ENCODE data around the gene STN1. TPM values are rescaled to one million over a fixed set of nuclear protein-coding genes. Genes with fewer than 3 reads are reported as not detected.

STN1 gene
- total RNA-seq, 1 donor from 2014 or later: 30.1 TPM

GRCh38 chr10:103931603-103932002, 13.6 kb upstream of the STN1 start:
- intact Hi-C loops (cut with DNase I): no loop called here
- no peak for ATAC-seq

GRCh38 chr10:103930881-103931280, 12.9 kb upstream of the STN1 start:
- DNase-seq (ENCODE audit: missing footprints) (no peak), ATAC-seq (no peak)
- intact Hi-C loops (cut with DNase I): no loop called here

More at GRCh38 chr10:103931603-103932002, 13.6 kb upstream of the STN1 start:
- DNase-seq (ENCODE audit: missing footprints): no peak

GRCh38 chr10:103930449-103930848, 12.5 kb upstream of the STN1 start:
- intact Hi-C loops (cut with DNase I): no loop called here
- ATAC-seq (no peak), DNase-seq (ENCODE audit: missing footprints) (no peak)

GRCh38 chr10:103929381-103929921, 11.5 kb upstream of the STN1 start:
- ATAC-seq (no peak), DNase-seq (ENCODE audit: missing footprints) (no peak)
- intact Hi-C loops (cut with DNase I): no loop called here

GRCh38 chr10:103928784-103929183, 10.8 kb upstream of the STN1 start:
- DNase-seq (ENCODE audit: missing footprints): no peak
- intact Hi-C loops (cut with DNase I): no loop called here
- ATAC-seq: no peak

GRCh38 chr10:103926722-103927319, 8.8 kb upstream of the STN1 start:
- intact Hi-C loops (cut with DNase I): no loop called here
- DNase-seq (ENCODE audit: missing footprints) (no peak), ATAC-seq (no peak)

- intact Hi-C loops (cut with DNase I): no loop called here
- no peak for ATAC-seq
- no peak for DNase-seq (ENCODE audit: missing footprints)
Measured at GRCh38 chr10:103925591-103925990, 7.6 kb upstream of the STN1 start.

GRCh38 chr10:103923502-103923901, 5.5 kb upstream of the STN1 start:
- intact Hi-C loops (cut with DNase I): no loop called here
- DNase-seq (ENCODE audit: missing footprints): no peak
- no peak for ATAC-seq

GRCh38 chr10:103922659-103923058, 4.7 kb upstream of the STN1 start:
- ATAC-seq (no peak), DNase-seq (ENCODE audit: missing footprints) (no peak)
- intact Hi-C loops (cut with DNase I): no loop called here

GRCh38 chr10:103921750-103922195, 3.8 kb upstream of the STN1 start:
- intact Hi-C loops (cut with DNase I): no loop called here
- ATAC-seq: no peak
- no peak for DNase-seq (ENCODE audit: missing footprints)

- intact Hi-C loops (cut with DNase I): no loop called here
- ATAC-seq (no peak), DNase-seq (ENCODE audit: missing footprints) (no peak)
Measured at GRCh38 chr10:103921248-103921647, 3.3 kb upstream of the STN1 start.

GRCh38 chr10:103919648-103920025, 1.7 kb upstream of the STN1 start:
- ATAC-seq: no peak
- intact Hi-C loops (cut with DNase I): loop anchor here (2.0 to 5.0 kb wide), 2 partner anchors 47 to 203 kb away; partner anchors contain the start of genes SFR1 and SLK
- no peak for DNase-seq (ENCODE audit: missing footprints)

- peak; percentile 69 for DNase-seq (ENCODE audit: missing footprints)
- peak; percentile 47 for ATAC-seq
- intact Hi-C loops (cut with DNase I): loop anchor here (2.0 to 5.0 kb wide), 3 partner anchors 23 to 205 kb away; partner anchors contain the start of genes SFR1 and SLK
Measured at GRCh38 chr10:103917302-103918052, 507 bp downstream of the STN1 start.

GRCh38 chr10:103916876-103917275, 1.1 kb downstream of the STN1 start:
- no peak for ATAC-seq
- DNase-seq (ENCODE audit: missing footprints): no peak
- intact Hi-C loops (cut with DNase I): loop anchor here (2.0 to 5.0 kb wide), 2 partner anchors 22 to 205 kb away; partner anchors contain the start of gene SFR1

- ATAC-seq: no peak
- intact Hi-C loops (cut with DNase I): loop anchor here (2.0 to 5.0 kb wide), 2 partner anchors 21 to 206 kb away; partner anchors contain the start of gene SFR1
- DNase-seq (ENCODE audit: missing footprints): no peak
Measured at GRCh38 chr10:103916254-103916653, 1.7 kb downstream of the STN1 start.

GRCh38 chr10:103915796-103916195, 2.2 kb downstream of the STN1 start:
- ATAC-seq (no peak), DNase-seq (ENCODE audit: missing footprints) (no peak)
- intact Hi-C loops (cut with DNase I): loop anchor here (2.0 to 5.0 kb wide), 2 partner anchors 21 to 207 kb away; partner anchors contain the start of gene SFR1

- ATAC-seq: no peak
- intact Hi-C loops (cut with DNase I): no loop called here
- no peak for DNase-seq (ENCODE audit: missing footprints)
Measured at GRCh38 chr10:103912759-103913158, 5.2 kb downstream of the STN1 start.

- ATAC-seq (no peak), DNase-seq (ENCODE audit: missing footprints) (no peak)
- intact Hi-C loops (cut with DNase I): no loop called here
Measured at GRCh38 chr10:103911021-103911459, 6.9 kb downstream of the STN1 start.

- intact Hi-C loops (cut with DNase I): no loop called here
- DNase-seq (ENCODE audit: missing footprints): no peak
- no peak for ATAC-seq
Measured at GRCh38 chr10:103910442-103911012, 7.5 kb downstream of the STN1 start.

Data from Right ventricle myocardium inferior (tissue), 1 donor.